HG02973 (cell line): ENCODE results near the gene PSMG4.
"Not testable (repeated sequence)": the region's sequence is repeated elsewhere in the genome, so short reads cannot be mapped to it uniquely, and the experiment has no call there.

ENCODE experiments used
- ATAC-seq: cut with Tn5 transposase; IDR thresholded peaks from one replicate; pipeline ENCODE4 v1.9.1; 2021; ENCODE audit warnings: moderate library complexity; ENCODE audit not compliant: unreplicated experiment

Gene PSMG4

GRCh38 chr6:3230256-3230882, 28.4 kb upstream of the PSMG4 start:
- no peak for ATAC-seq

GRCh38 chr6:3230900-3231246, 27.9 kb upstream of the PSMG4 start:
- ATAC-seq: no peak

GRCh38 chr6:3231247-3232016, 27.3 kb upstream of the PSMG4 start:
- ATAC-seq: no peak

GRCh38 chr6:3232017-3232945, 26.5 kb upstream of the PSMG4 start:
- ATAC-seq: no peak

GRCh38 chr6:3233321-3233720, 25.4 kb upstream of the PSMG4 start:
- no peak for ATAC-seq

- ATAC-seq: no peak
These were observed 24.8 kb upstream of the PSMG4 start for GRCh38 chr6:3233904-3234303.

- ATAC-seq: no peak
These were observed 23.3 kb upstream of the PSMG4 start for GRCh38 chr6:3235486-3235885.

GRCh38 chr6:3236005-3236404, 22.7 kb upstream of the PSMG4 start:
- ATAC-seq: no peak

GRCh38 chr6:3237761-3238662, 20.7 kb upstream of the PSMG4 start:
- no peak for ATAC-seq

GRCh38 chr6:3239110-3239830, 19.5 kb upstream of the PSMG4 start:
- no peak for ATAC-seq

- no peak for ATAC-seq
These were observed 18.2 kb upstream of the PSMG4 start for GRCh38 chr6:3240595-3240994.

GRCh38 chr6:3241745-3242144, 17.0 kb upstream of the PSMG4 start:
- not testable (repeated sequence) for ATAC-seq

- ATAC-seq: no peak
These were observed 16.0 kb upstream of the PSMG4 start for GRCh38 chr6:3242768-3243167.

GRCh38 chr6:3244003-3244831, 14.5 kb upstream of the PSMG4 start:
- ATAC-seq: no peak

GRCh38 chr6:3244832-3245161, 13.9 kb upstream of the PSMG4 start:
- ATAC-seq: not testable (repeated sequence)

- ATAC-seq: no peak
These were observed 13.5 kb upstream of the PSMG4 start for GRCh38 chr6:3245216-3245615.

GRCh38 chr6:3247255-3248146, 11.2 kb upstream of the PSMG4 start:
- ATAC-seq: no peak

GRCh38 chr6:3249821-3250220, 8.9 kb upstream of the PSMG4 start:
- ATAC-seq: no peak
